Spleen (tissue), 11 donors: Measurements from ENCODE around the gene MSX1. TPM values are rescaled to one million over a fixed set of nuclear protein-coding genes. Genes with fewer than 3 reads are reported as not detected.

Experiments
- DNase-seq: peaks from one replicate; pipeline ENCODE4 v3.0.0-alpha.2; 2020
- H3K27ac ChIP-seq, 8 donors: fragments of 200-600 bp; sonication (generic) in 7 of 8; 1 replicate in 4 of 8; 2 replicates in 4 of 8; pipeline versions ENCODE4 v1.5.0 to v1.8.0; 2016 to 2021; ENCODE audit warnings: inconsistent platforms in 4 of 8, mild to moderate bottlenecking in 4 of 8, moderate library complexity in 1 of 8
- H3K27me3 ChIP-seq, 7 donors: fragments of 200-600 bp; sonication (generic) in 6 of 7; replicated peaks in 1 of 7; 1 replicate in 4 of 7; 2 replicates in 3 of 7; pipeline versions ENCODE4 v1.5.0 to v1.8.0; 2016 to 2021; ENCODE audit warnings: inconsistent platforms in 3 of 7, mild to moderate bottlenecking in 1 of 7
- H3K36me3 ChIP-seq, 6 donors: fragments of 200-600 bp; sonication (generic) in 5 of 6; 1 replicate in 4 of 6; 2 replicates in 2 of 6; pipeline versions ENCODE4 v1.5.0 to v1.8.0; 2016 to 2021; ENCODE audit warnings: inconsistent platforms in 2 of 6
- H3K4me1 ChIP-seq, 6 donors: fragments of 200-600 bp; sonication (generic) in 5 of 6; 1 replicate in 3 of 6; 2 replicates in 3 of 6; pipeline versions ENCODE4 v1.5.0 to v1.8.0; 2016 to 2021; ENCODE audit warnings: inconsistent platforms in 3 of 6
- H3K4me3 ChIP-seq, 8 donors: fragments of 200-600 bp; sonication (generic) in 7 of 8; 1 replicate in 4 of 8; 2 replicates in 4 of 8; pipeline versions ENCODE4 v1.5.0 to v1.8.0; 2016 to 2021; ENCODE audit warnings: inconsistent platforms in 4 of 8, mild to moderate bottlenecking in 4 of 8, moderate library complexity in 2 of 8
- H3K9me3 ChIP-seq, 8 donors: fragments of 200-600 bp; sonication (generic) in 7 of 8; 1 replicate in 4 of 8; 2 replicates in 4 of 8; pipeline versions ENCODE4 v1.5.0 to v1.8.0; 2016 to 2021; ENCODE audit warnings: inconsistent platforms in 4 of 8
- POLR2A ChIP-seq, 3 donors: fragments of 450-650 bp; IDR thresholded peaks; one replicate each; pipeline ENCODE4 v1.5.1; 2017; ENCODE audit warnings: antibody characterized with exemption in 3 of 3, mild to moderate bottlenecking in 1 of 3
- POLR2AphosphoS5 ChIP-seq, 3 donors: sonication (generic); formaldehyde crosslinking; IDR thresholded peaks; one replicate each; pipeline ENCODE4 v1.5.1; 2017; ENCODE audit warnings: antibody characterized with exemption in 3 of 3
- WGBS, 5 donors: extraction: QIAGEN DNeasy Blood & Tissue Kit in 3 of 5; methylation state at CpG; one replicate each; pipeline versions ENCODE4 v1.1.5 to v1.1.7; 2013 to 2018; 5-methylcytosine and 5-hydroxymethylcytosine counted together
- intact Hi-C: fragments of 100-400 bp; cut with DNase I; formaldehyde crosslinking; loops from one replicate; pipeline ENCODE4 v1.15.0; 2023; ENCODE audit warnings: low total_unique reads
- polyA plus RNA-seq, 3 donors: library from polyadenylated mRNA; stranded (reverse); fragments of 200-250 nt; gene quantifications; one replicate each; pipeline ENCODE4 v1.2.1, GENCODE V29; 2013
- total RNA-seq, 7 donors: library from RNA; depleted of rRNA in 3 of 7; stranded (reverse); fragments of >200 nt in 3 of 7; fragmentation: NEBNext Ultra II Directional in 4 of 7; extraction: Animal tissue kit (Norgen Biotek cat#: 25700) in 4 of 7; gene quantifications; one replicate each; pipeline versions ENCODE4 v1.1.0 to v1.2.1, GENCODE V29; 2016 to 2021
- TF ChIP-seq, protein P1 (sequence below), 11 experiments: fragments of 200-600 bp in 7 of 11; fragments of 450-650 bp in 4 of 11; sonication (generic) in 4 of 11; IDR thresholded peaks in 8 of 11; conservative IDR thresholded peaks in 3 of 11; 1 replicate in 7 of 11; 2 replicates in 4 of 11; pipeline versions ENCODE4 v1.4.0 to v1.8.0; 2016 to 2021; ENCODE audit warnings: antibody characterized with exemption in 11 of 11, inconsistent platforms in 4 of 11, mild to moderate bottlenecking in 1 of 11
- donor health status: healthy with polysubstance abuse.
- donor health status: DM: no; HTN: no; CAD: no; lungs with moderate emphysema.
- donor health status: DM: no; HTN: no; CAD: no.
- donor health status: Bipolar disorder and iron deficiency.
- donor health status: healthy.
- donor health status: DM: no; HTN: no; CAD: no.
- donor health status: DM: yes; HTN: yes; CAD: no.

The MSX1 gene
- total and polyA plus RNA-seq, 10 donors: 1.1 to 6.8 (median 4.4) TPM

DNA sequence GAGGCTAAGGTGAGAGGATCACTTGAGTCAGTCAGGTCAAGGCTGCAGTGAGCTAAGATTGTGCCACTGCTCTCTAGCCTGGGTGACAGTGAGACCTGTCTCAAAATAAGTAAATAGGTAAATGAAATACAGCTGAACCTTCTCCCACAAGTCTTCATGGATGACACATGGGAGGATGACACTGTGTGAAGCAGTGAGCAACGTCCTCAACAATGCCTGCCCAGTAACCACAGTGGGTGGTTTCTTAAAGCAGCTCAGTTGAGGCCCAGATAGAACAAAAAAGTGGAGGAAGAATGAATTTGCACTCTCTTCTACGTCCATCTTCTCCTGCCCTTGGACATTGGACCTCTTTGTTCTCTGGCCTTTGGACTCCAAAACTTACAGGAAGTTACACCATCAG is 52.7 kb downstream of the MSX1 start:
- peaks cover 0 to 6% (median 0%) of the 10 kb centered on the region in 8 donors for H3K9me3 ChIP-seq
- intact Hi-C loops: no loop called here
- WGBS, 5 donors: 39 to 64% (median 61%) methylated on average over 2 of the region's 2 CpGs
- no peaks in the 10 kb centered on the region for H3K36me3 ChIP-seq
- DNase-seq: no peak
- TF ChIP-seq POLR2AphosphoS5 (IDR thresholded peaks at IDR 0.05) (no peak), POLR2A (IDR thresholded peaks at IDR 0.05) (no peak)
- TF ChIP-seq, protein P1, sequence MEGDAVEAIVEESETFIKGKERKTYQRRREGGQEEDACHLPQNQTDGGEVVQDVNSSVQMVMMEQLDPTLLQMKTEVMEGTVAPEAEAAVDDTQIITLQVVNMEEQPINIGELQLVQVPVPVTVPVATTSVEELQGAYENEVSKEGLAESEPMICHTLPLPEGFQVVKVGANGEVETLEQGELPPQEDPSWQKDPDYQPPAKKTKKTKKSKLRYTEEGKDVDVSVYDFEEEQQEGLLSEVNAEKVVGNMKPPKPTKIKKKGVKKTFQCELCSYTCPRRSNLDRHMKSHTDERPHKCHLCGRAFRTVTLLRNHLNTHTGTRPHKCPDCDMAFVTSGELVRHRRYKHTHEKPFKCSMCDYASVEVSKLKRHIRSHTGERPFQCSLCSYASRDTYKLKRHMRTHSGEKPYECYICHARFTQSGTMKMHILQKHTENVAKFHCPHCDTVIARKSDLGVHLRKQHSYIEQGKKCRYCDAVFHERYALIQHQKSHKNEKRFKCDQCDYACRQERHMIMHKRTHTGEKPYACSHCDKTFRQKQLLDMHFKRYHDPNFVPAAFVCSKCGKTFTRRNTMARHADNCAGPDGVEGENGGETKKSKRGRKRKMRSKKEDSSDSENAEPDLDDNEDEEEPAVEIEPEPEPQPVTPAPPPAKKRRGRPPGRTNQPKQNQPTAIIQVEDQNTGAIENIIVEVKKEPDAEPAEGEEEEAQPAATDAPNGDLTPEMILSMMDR (IDR thresholded peaks at IDR 0.05 in 8 of 11, conservative IDR thresholded peaks at IDR 0.05 in 3 of 11): no peak
- no peak overlapping the region for H3K27ac ChIP-seq
- no peaks in the 10 kb centered on the region for H3K4me1 ChIP-seq
- peaks cover 0 to 11% (median 0%) of the 10 kb centered on the region in 7 donors for H3K27me3 ChIP-seq
- H3K4me3 ChIP-seq: no peak overlapping the region

DNA sequence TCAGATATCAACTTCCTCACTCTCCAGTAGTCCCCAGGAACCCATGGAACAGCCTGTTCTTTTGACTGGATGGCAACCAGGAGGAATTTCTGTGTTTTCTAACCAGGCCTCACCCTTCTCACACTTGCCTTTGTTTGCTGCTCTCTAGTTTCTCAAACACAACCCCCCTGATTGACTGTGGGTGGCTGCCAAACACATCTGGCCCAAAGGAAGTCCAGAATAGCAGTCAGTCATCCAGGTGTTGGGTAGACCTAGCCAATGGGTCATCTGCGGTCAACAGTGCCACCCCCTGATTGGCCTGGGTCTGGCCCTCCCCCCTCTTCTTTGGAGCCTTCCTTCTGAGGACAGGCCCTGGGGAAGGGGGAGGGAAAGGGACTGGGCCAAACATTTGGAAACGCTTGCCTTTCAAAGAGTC is 53.7 kb downstream of the MSX1 start:
- Histone ChIP-seq H3K4me3 (no peak overlapping the region), H3K9me3 (peaks cover 0 to 13% (median 0%) of the 10 kb centered on the region in 8 donors), H3K27me3 (peaks cover 0 to 11% (median 0%) of the 10 kb centered on the region in 7 donors), H3K36me3 (no peaks in the 10 kb centered on the region), H3K4me1 (no peaks in the 10 kb centered on the region), H3K27ac (no peak overlapping the region)
- no peak for DNase-seq
- 76 to 95% (median 91%) methylated on average over 2 of the region's 2 CpGs for WGBS, 5 donors
- intact Hi-C loops: no loop called here
- TF ChIP-seq POLR2AphosphoS5 (IDR thresholded peaks at IDR 0.05): no peak
- TF ChIP-seq, protein P1 (IDR thresholded peaks at IDR 0.05 in 8 of 11, conservative IDR thresholded peaks at IDR 0.05 in 3 of 11): no peak
- TF ChIP-seq POLR2A (IDR thresholded peaks at IDR 0.05): no peak

Other genes starting within 250 kb of the MSX1 start
- 1 to 10 TPM in 4 of 7 donors, not detected in 3; 1.1 to 1.4 (median 1.2) TPM for gene CYTL1, start 159.8 kb downstream of the MSX1 start, total RNA-seq
- under 1 TPM; 0.22 to 0.30 (median 0.30) TPM for gene CYTL1, start 159.8 kb downstream of the MSX1 start, polyA plus RNA-seq
- under 1 TPM; 0.26 to 0.87 (median 0.49) TPM for gene STK32B, start 191.8 kb downstream of the MSX1 start, total RNA-seq
- gene STK32B, start 191.8 kb downstream of the MSX1 start, polyA plus RNA-seq: under 1 TPM; 0.03 to 0.26 (median 0.17) TPM